Panc1 (cell line): ENCODE data around the gene SYNPO. TPM values are rescaled to one million over a fixed set of nuclear protein-coding genes. Genes with fewer than 3 reads are reported as not detected.
A peak's percentile ranks its signal among the peaks of the same experiment; 100 is the strongest.

Source experiments
- ATAC-seq: fragments of 200-7000 bp; cut with Tn5 transposase; 2 replicates; pipeline ENCODE4 v1.9.1; 2020; ENCODE audit warnings: mild to moderate bottlenecking, moderate library complexity
- BruUV-seq: library from RNA; stranded (reverse); fragments of 400-500 nt; replicated peaks from 2 replicates; lab custom pipeline; 2021; lab: Mats Ljungman, UMichigan
- CTCF ChIA-PET: fragments of 300-600 bp; sonication (Branson Sonifier 250); formaldehyde crosslinking; loops from one replicate; lab custom pipeline; 2022; ENCODE audit warnings: antibody characterized with exemption; lab: Charles Lee
- POLR2A ChIA-PET: fragments of 300-600 bp; sonication (Branson Sonifier 250); formaldehyde crosslinking; loops from one replicate; lab custom pipeline; 2022; ENCODE audit warnings: antibody characterized with exemption; lab: Charles Lee
- DNase-seq: peaks from one replicate; pipeline ENCODE4 v3.0.0-alpha.2; 2010; ENCODE audit warnings: low read depth, low spot score
- H3K27ac ChIP-seq: 2 replicates; pipeline ENCODE4 v1.5.1; 2011; ENCODE audit warnings: mild to moderate bottlenecking, low read length, inconsistent platforms
- H3K27me3 ChIP-seq: fragments of 200-500 bp; sonication (Bioruptor generic); 2 replicates; pipeline ENCODE4 v1.6.0; 2014; ENCODE audit warnings: low read length, inconsistent platforms; ENCODE audit not compliant: control insufficient read depth, insufficient read depth
- H3K36me3 ChIP-seq: fragments of 200-500 bp; sonication (Bioruptor generic); 2 replicates; pipeline ENCODE4 v1.5.1; 2014; ENCODE audit warnings: inconsistent platforms, mild to moderate bottlenecking, low read length, moderate library complexity; ENCODE audit not compliant: control insufficient read depth, insufficient read depth
- H3K4me1 ChIP-seq: 2 replicates; pipeline ENCODE4 v1.5.1; 2011; ENCODE audit warnings: inconsistent platforms, mild to moderate bottlenecking, low read length, moderate library complexity; ENCODE audit not compliant: control insufficient read depth, insufficient read depth
- H3K4me3 ChIP-seq, 2 experiments: 2 replicates each; pipeline ENCODE4 v1.5.1; 2011 to 2012; ENCODE audit warnings: low read depth in 2 of 2, low read length in 2 of 2, mild to moderate bottlenecking in 2 of 2, inconsistent platforms in 1 of 2, moderate library complexity in 1 of 2
- H3K9me3 ChIP-seq: fragments of 200-500 bp; sonication (Bioruptor generic); 2 replicates; pipeline ENCODE4 v1.5.1; 2014; ENCODE audit warnings: low read depth, mild to moderate bottlenecking, inconsistent platforms, low read length, moderate library complexity; ENCODE audit not compliant: control insufficient read depth, insufficient read depth
- POLR2AphosphoS5 ChIP-seq: IDR thresholded peaks from 2 replicates; pipeline ENCODE4 v1.6.1; 2012; ENCODE audit warnings: mild to moderate bottlenecking, low read depth, low read length, moderate library complexity
- REST ChIP-seq, 2 experiments: IDR thresholded peaks; 2 replicates each; pipeline ENCODE4 v1.6.1; 2011 to 2012; ENCODE audit warnings: low read depth in 2 of 2, control low read depth in 1 of 2, low read length in 1 of 2, mild to moderate bottlenecking in 1 of 2, moderate library complexity in 1 of 2; ENCODE audit not compliant: insufficient read depth in 1 of 2
- SIN3A ChIP-seq: IDR thresholded peaks from 2 replicates; pipeline ENCODE4 v1.6.1; 2012; ENCODE audit warnings: low read depth, mild to moderate bottlenecking, low read length, moderate library complexity, borderline replicate concordance; ENCODE audit not compliant: insufficient read depth
- TCF7L2 ChIP-seq: IDR thresholded peaks from 2 replicates; pipeline ENCODE4 v1.6.1; 2011; ENCODE audit warnings: mild to moderate bottlenecking, low read depth, low read length, inconsistent platforms
- in situ Hi-C: cut with HindIII; loops from 2 replicates; pipeline ENCODE4 v1.10.0; 2016; ENCODE audit warnings: low sequenced_read_pairs, low pct_unique_long_range_greater_than_20kb
- intact Hi-C: fragments of 100-400 bp; cut with micrococcal nuclease; formaldehyde crosslinking; loops from one replicate; pipeline ENCODE4 v1.10.0; 2022; ENCODE audit not compliant: unreplicated experiment
- total RNA-seq: library from RNA; stranded (reverse); gene quantifications from one replicate; pipeline ENCODE4 v1.2.1, GENCODE V29; 2021; ENCODE audit not compliant: unreplicated experiment
- TF ChIP-seq, protein P1 (sequence below): fragments of 450-650 bp; IDR thresholded peaks from 2 replicates; pipeline ENCODE4 v1.5.1; 2017; ENCODE audit warnings: mild to moderate bottlenecking

Gene SYNPO
- total RNA-seq, 1 experiment from 2014 or later: 82.8 TPM

- no TSS peak for BruUV-seq
- no peaks in the 10 kb centered on the region for H3K27me3 ChIP-seq
- TF ChIP-seq TCF7L2 (no peak), POLR2AphosphoS5 (no peak), REST (IDR thresholded peaks at IDR 0.05; ENCODE audit: insufficient read depth in 1 of 2, low read depth in 2 of 2, low read length in 1 of 2) (no peak), SIN3A (no peak)
- TF ChIP-seq, protein P1, sequence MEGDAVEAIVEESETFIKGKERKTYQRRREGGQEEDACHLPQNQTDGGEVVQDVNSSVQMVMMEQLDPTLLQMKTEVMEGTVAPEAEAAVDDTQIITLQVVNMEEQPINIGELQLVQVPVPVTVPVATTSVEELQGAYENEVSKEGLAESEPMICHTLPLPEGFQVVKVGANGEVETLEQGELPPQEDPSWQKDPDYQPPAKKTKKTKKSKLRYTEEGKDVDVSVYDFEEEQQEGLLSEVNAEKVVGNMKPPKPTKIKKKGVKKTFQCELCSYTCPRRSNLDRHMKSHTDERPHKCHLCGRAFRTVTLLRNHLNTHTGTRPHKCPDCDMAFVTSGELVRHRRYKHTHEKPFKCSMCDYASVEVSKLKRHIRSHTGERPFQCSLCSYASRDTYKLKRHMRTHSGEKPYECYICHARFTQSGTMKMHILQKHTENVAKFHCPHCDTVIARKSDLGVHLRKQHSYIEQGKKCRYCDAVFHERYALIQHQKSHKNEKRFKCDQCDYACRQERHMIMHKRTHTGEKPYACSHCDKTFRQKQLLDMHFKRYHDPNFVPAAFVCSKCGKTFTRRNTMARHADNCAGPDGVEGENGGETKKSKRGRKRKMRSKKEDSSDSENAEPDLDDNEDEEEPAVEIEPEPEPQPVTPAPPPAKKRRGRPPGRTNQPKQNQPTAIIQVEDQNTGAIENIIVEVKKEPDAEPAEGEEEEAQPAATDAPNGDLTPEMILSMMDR: no peak
- intact Hi-C loops: no loop called here
- H3K4me3 ChIP-seq: no peak overlapping the region
- DNase-seq (no peak), ATAC-seq (no peak)
- ChIA-PET CTCF (interaction anchor here (0.6 to 1.6 kb wide), 3 partner anchors 10 to 196 kb away, joined by 4 to 12 read pairs (median 4); no protein-coding TSS in a partner anchor), POLR2A (no interaction called here)
- H3K4me1 ChIP-seq: peaks cover 24% of the 10 kb centered on the region
- in situ Hi-C loops: no loop called here
- H3K27ac ChIP-seq: peak overlapping the region; percentile 61; the same call in 1 of the 2 replicates
- H3K9me3 ChIP-seq: no peaks in the 10 kb centered on the region
- no peaks in the 10 kb centered on the region; the same call in 1 of the 2 replicates for H3K36me3 ChIP-seq
These were observed 13.5 kb downstream of the SYNPO start for GRCh38 chr5:150653762-150654556.

GRCh38 chr5:150655221-150655620 lies 14.8 kb downstream of the SYNPO start:
- BruUV-seq: no TSS peak
- Histone ChIP-seq H3K4me3 (no peak overlapping the region), H3K36me3 (no peaks in the 10 kb centered on the region), H3K27me3 (no peaks in the 10 kb centered on the region), H3K27ac (peak overlapping the region; percentile 86; the same call in 1 of the 2 replicates), H3K9me3 (no peaks in the 10 kb centered on the region), H3K4me1 (peaks cover 26% of the 10 kb centered on the region)
- ATAC-seq (no peak), DNase-seq (no peak)
- TF ChIP-seq SIN3A (no peak), TCF7L2 (no peak), REST (IDR thresholded peaks at IDR 0.05; ENCODE audit: insufficient read depth in 1 of 2, low read depth in 2 of 2, low read length in 1 of 2) (no peak), POLR2AphosphoS5 (no peak; the same call in 1 of the 2 replicates)
- TF ChIP-seq, protein P1: no peak
- in situ Hi-C loops: no loop called here
- ChIA-PET CTCF (interaction anchor here (1.0 to 1.6 kb wide), 2 partner anchors 93 to 95 kb away, joined by 4 read pairs; no protein-coding TSS in a partner anchor), POLR2A (no interaction called here)
- intact Hi-C loops: no loop called here
